CMK (cell line): ENCODE results near the gene PLS1.
A peak's percentile ranks its signal among the peaks of the same experiment; 100 is the strongest.
"Not testable (repeated sequence)": the region's sequence is repeated elsewhere in the genome, so short reads cannot be mapped to it uniquely, and the experiment has no call there.

ENCODE experiments used
- DNase-seq: peaks from one replicate; pipeline ENCODE4 v3.0.0-alpha.2; 2010; ENCODE audit warnings: low read depth

The PLS1 gene

DNA sequence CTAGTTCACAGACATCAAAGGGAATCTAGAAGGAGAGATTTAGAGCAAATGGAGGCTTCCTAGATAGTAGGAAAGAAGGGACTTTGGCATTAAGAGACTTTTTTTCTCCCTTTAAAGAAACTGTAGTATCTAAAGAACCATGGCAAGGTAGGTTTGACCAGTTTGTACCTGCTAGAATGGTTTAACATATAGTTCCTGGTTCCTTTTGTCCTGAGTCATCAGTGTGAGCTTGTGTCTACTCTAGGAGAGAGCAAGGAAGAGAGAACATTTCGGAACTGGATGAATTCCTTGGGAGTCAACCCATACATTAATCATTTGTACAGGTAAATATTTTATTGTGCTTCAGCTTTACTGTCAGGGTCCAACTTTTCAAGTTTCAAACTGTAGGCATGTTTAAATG, 98.0 kb downstream of the PLS1 start:
- DNase-seq, result no peak

DNA sequence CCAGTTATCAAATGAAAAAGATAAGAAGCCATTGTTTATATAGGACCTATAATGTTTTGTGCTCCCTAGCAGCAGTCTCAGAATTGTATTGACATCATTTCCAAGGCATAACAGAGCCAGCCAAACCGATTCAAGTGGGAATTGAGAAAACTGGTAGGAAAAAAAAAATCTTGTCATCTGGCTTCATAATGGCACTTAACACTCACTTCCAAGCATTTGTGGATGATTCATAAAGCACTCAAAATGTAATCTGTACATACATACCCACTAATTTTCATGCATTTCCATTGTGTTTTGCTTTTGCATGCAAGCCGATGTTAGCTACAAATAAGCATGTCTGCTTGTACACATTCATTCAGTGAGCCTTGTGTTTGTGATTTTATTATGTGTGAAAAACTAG, 109.0 kb downstream of the PLS1 start:
- no peak for DNase-seq

DNA sequence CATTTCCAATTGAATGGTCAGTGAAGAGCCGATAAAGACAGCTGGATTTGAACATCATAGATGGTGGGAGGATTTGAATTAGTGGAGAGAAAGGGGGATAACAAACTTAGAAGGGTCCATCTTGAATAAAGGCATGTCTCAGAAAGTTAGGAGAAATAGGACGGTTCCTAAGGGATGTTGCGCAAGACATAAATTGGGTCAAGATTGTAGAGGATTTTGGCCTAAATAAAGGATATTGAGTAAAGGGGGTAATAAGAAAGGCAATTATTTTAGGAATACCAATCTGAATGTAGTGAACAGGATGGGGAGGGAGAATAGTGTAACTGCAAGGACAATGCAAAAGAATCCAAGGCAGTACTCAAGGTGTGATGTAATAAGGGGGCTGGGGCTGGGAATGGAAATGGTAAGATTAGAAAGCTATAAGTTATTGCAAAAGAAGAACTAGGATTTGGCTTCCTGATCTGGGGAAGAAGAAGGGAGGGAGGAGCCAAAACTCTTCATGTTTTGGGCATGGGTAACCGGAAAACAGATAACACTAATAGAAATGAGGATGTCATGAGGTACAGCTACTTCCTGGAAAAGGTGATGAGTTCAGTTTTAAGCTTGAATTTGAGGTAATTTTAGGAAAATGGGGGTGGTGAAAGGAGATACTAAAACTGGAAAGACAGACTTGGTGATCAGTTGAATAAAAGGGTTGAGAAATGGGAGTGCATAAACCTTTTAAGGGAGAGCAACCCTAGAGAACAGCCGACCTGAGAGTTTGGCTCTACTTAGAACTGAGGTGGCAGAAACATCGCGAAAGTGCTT, 110.3 kb downstream of the PLS1 start:
- no peak for DNase-seq

- no peak for DNase-seq
Observed at GRCh38 chr3:142709207-142709606, 113.0 kb downstream of the PLS1 start.

GRCh38 chr3:142714882-142715281, 118.7 kb downstream of the PLS1 start:
- DNase-seq, result not testable (repeated sequence)

DNA sequence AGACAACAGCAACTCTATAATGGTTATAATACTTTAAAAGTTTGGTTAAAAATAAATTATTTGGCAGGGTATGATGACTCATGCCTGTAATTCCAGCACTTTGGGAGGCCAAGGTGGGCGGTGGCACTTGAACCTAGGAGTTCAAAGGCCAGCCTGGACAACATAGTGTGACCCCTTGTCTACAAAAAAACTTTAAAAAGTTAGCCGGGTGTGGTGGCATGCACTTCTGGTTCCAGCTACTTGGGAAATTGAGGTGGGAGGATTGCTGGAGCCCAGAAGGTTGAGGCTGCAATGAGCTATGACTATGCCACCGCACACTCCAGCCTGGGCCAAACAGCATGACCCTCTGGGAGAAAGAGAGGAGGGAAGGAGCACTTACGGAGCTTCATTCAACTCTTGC, 119.9 kb downstream of the PLS1 start:
- no peak for DNase-seq

- peak; percentile 51 for DNase-seq
Observed at GRCh38 chr3:142723665-142723967, 127.4 kb downstream of the PLS1 start.

- DNase-seq, result no peak
Observed at GRCh38 chr3:142723968-142724681, 127.9 kb downstream of the PLS1 start, which contains the start of gene TRPC1. Gene TRPC1 (plus strand): TSS chr3:142724034. CDS start chr3:142724560, 526 bp downstream.

DNA sequence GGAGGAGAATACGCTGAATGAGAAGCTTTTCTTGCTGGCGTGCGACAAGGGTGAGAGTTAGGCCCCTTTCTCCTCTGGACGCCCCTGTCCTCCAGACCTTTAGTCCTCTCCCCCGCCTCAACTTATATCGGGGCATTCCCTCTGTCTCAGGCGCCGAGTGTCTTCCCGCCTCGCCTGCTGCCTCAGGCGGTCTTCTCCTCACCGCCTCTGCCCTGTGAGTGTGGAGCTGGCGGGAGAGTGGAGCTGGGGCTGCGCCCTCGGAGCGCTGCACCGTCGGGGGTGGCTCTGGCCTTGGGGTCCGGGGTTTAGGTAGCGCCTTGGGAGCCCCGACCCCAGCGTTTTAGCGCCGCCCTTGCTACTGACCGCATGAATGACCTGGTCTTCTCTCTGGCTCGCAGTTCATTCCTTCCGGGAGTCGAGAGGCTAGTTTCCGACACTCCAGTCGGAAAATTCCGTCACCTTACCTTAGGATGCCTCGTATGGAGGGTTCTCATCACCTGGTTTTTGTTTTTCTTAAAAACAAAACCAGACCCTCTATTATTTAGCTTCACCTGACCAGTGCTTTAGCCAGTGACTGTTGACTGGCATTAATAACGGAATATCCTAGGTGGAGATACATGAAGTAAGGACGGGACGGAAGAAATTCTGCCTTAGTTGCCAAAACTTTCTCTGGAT, 128.6 kb downstream of the PLS1 start:
- no peak for DNase-seq

DNA sequence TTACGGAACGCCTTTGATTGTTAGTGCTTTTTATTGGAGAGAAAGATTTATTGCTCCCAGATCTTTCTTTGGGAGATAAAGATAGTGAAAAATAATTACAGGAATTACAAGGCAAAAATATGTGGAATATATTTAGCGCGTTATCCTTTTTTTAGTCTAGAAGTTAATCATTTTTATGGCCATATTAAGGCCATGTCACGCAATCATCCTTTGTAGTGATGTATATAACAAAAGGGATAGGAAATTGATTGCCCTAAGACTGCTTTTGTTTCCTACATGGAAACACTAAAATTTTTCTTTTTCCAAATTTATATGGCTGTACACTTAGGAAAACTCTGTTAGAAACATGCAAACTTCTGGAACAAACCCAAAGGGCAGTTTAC, 129.2 kb downstream of the PLS1 start:
- DNase-seq, result no peak

DNA sequence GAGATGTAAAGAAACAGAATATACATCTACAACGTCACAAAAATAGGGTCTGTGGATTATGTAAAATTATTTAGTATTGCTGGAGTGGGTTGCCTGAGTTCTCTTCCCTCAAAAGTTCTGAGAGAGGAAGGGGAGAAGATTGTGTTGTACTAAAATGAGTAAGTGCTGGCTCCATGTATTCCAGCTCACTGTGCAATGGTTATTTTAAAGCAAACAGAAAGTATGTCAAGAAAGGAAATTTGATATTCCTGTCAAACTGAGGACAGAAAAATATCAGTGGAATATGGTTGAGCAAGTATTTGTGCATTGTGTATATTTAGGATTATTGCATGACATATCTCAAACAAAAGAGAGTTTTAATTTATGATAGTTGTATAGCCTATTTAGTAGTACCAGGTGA, 129.8 kb downstream of the PLS1 start:
- DNase-seq, result no peak

- no peak for DNase-seq
Observed at GRCh38 chr3:142732066-142732465, 135.9 kb downstream of the PLS1 start.

DNA sequence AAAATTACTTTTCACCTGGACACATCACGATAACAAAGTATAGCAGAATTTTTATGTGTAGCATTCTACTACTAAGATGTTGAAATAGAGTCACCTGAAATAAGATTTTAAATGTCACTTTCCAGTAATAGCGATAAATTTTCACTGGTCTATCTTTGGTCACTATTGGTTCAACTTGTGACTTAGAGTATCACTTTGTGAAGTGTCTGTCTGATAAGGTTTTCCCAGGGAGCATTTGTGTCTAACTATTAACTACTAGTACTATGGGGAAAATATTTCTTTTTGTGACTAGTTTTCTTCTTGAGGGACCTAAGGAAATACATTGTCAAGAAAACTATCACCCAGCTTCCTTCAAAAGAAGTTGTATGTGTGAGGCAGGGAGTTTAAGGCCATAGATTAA, 138.6 kb downstream of the PLS1 start:
- DNase-seq, result no peak

DNA sequence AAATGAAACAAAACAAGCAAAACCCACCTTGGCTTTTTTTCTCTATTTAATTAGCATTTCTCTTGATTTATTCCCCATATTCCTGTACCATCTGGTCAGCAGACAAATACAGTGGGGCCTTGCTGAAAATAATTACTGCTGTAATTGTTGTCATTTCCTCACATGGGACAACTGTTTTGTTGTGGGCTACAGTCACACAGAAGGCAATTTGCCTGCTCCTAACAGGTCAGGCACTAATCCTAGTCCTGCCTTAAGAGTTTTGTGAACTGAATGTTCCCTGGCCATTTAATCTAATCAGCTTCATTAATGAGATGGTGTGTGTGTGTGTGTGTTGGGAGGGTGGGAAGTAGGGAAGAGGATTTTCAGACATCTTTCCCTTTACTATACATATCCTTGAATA, 139.3 kb downstream of the PLS1 start:
- no peak for DNase-seq

GRCh38 chr3:142738396-142738795, 142.2 kb downstream of the PLS1 start:
- DNase-seq, result no peak

GRCh38 chr3:142746646-142747045, 150.5 kb downstream of the PLS1 start:
- DNase-seq, result no peak

GRCh38 chr3:142750531-142750930, 154.3 kb downstream of the PLS1 start:
- DNase-seq, result not testable (repeated sequence)

DNA sequence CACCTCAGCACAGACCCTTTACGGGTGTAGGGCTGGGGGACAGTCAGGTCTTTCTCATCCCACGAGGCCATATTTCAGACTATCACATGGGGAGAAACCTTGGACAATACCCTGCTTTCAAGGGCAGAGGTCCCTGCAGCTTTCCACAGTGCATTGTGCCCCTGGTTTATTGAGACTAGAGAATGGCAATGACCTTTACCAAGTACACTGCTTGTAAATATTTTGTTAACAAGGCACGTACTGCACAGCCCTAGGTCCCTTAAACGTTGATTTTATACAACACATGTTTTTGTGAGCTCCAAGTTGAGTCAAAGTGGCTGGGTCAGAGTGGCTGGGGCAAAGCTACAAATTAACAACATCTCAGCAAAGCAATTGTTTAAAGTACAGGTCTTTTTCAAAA, 156.4 kb downstream of the PLS1 start:
- DNase-seq, result not testable (repeated sequence)

GRCh38 chr3:142754494-142754893, 158.3 kb downstream of the PLS1 start:
- DNase-seq, result no peak
